AG04450 (cell line): ENCODE data around the gene TNFRSF4. TPM values are rescaled to one million over a fixed set of nuclear protein-coding genes. Genes with fewer than 3 reads are reported as not detected.

Source experiments
- CTCF ChIA-PET: fragments of 300-600, 350-600 bp; formaldehyde crosslinking; extraction: SDS; loops from one replicate; lab custom pipeline; 2022; ENCODE audit warnings: antibody characterized with exemption, inconsistent platforms; lab: Charles Lee
- POLR2A ChIA-PET: fragments of 350-600 bp; formaldehyde crosslinking; extraction: SDS; loops from one replicate; lab custom pipeline; 2021; ENCODE audit warnings: antibody characterized with exemption, inconsistent platforms; lab: Yijun Ruan, JAX
- DNase-seq: peaks from one replicate; pipeline ENCODE4 v3.0.0-alpha.2; 2011; ENCODE audit warnings: low read depth, low spot score
- H3K27ac ChIP-seq: one replicate; pipeline ENCODE4 v1.5.1; 2012; ENCODE audit warnings: low read depth, low read length, control low read depth
- H3K27me3 ChIP-seq: one replicate; pipeline ENCODE4 v1.6.0; 2012; ENCODE audit warnings: low read length; ENCODE audit not compliant: control insufficient read depth, insufficient read depth
- H3K4me3 ChIP-seq: 2 replicates; pipeline ENCODE4 v1.5.1; 2011; ENCODE audit warnings: mild to moderate bottlenecking, low read depth, low read length, control low read depth
- H3K9me3 ChIP-seq: 2 replicates; pipeline ENCODE4 v1.5.1; 2012; ENCODE audit warnings: low read length; ENCODE audit not compliant: control insufficient read depth, insufficient read depth
- CTCF ChIP-seq: IDR thresholded peaks from 2 replicates; pipeline ENCODE4 v1.5.1; 2011; ENCODE audit warnings: low read depth, low read length, control low read depth, inconsistent platforms
- polyA plus RNA-seq: library from polyadenylated mRNA; depleted of rRNA; stranded (reverse); fragments of >200 nt; gene quantifications from 2 replicates; pipeline ENCODE4 v1.2.3, GENCODE V29; 2011

TNFRSF4 gene
- polyA plus RNA-seq, 1 experiment, result 0.07 TPM

GRCh38 chr1:1210726-1211540 is 3.0 kb downstream of the TNFRSF4 start:
- POLR2A ChIA-PET, result no interaction called here
- Histone ChIP-seq H3K27ac (no peak overlapping the region), H3K9me3 (peaks cover 3% of the 10 kb centered on the region; the same call in 1 of the 2 replicates), H3K4me3 (no peak overlapping the region), H3K27me3 (peaks cover 5% of the 10 kb centered on the region)
- CTCF ChIA-PET, result no interaction called here
- DNase-seq, result no peak
- TF ChIP-seq CTCF, result no peak

GRCh38 chr1:1208713-1209433 is 5.1 kb downstream of the TNFRSF4 start:
- peak overlapping the region; percentile 39 for H3K27ac ChIP-seq
- H3K9me3 ChIP-seq, result peaks cover 3% of the 10 kb centered on the region; the same call in 1 of the 2 replicates
- POLR2A ChIA-PET, result interaction anchor here (0.6 kb wide), 1 partner anchor 56 kb away, joined by 3 read pairs; no protein-coding TSS in a partner anchor
- H3K27me3 ChIP-seq, result peaks cover 7% of the 10 kb centered on the region
- no peak for TF ChIP-seq CTCF
- no peak overlapping the region; the same call in 1 of the 2 replicates for H3K4me3 ChIP-seq
- CTCF ChIA-PET, result no interaction called here
- no peak for DNase-seq

GRCh38 chr1:1207571-1207892 is 6.4 kb downstream of the TNFRSF4 start:
- no peak for DNase-seq
- POLR2A ChIA-PET, result no interaction called here
- CTCF ChIA-PET, result no interaction called here
- no peak overlapping the region for H3K4me3 ChIP-seq
- H3K9me3 ChIP-seq, result peaks cover 3% of the 10 kb centered on the region; the same call in 1 of the 2 replicates
- H3K27ac ChIP-seq, result no peak overlapping the region
- H3K27me3 ChIP-seq, result peaks cover 9% of the 10 kb centered on the region
- no peak for TF ChIP-seq CTCF

GRCh38 chr1:1206966-1207531 is 6.9 kb downstream of the TNFRSF4 start:
- DNase-seq, result no peak

More at GRCh38 chr1:1206966-1207531, 6.9 kb downstream of the TNFRSF4 start:
- Histone ChIP-seq H3K9me3 (peaks cover 3% of the 10 kb centered on the region; the same call in 1 of the 2 replicates), H3K4me3 (no peak overlapping the region), H3K27me3 (peaks cover 9% of the 10 kb centered on the region), H3K27ac (no peak overlapping the region)
- CTCF ChIA-PET, result no interaction called here
- POLR2A ChIA-PET, result no interaction called here
- no peak for TF ChIP-seq CTCF
